GM18499 (cell line): Measurements from ENCODE around the gene WASHC2C.
"Not testable (repeated sequence)": the region's sequence is repeated elsewhere in the genome, so short reads cannot be mapped to it uniquely, and the experiment has no call there.

ENCODE experiments used
- ATAC-seq: cut with Tn5 transposase; IDR thresholded peaks from one replicate; pipeline ENCODE4 v1.9.1; 2021; ENCODE audit warnings: moderate number of reproducible peaks; ENCODE audit not compliant: insufficient read depth, unreplicated experiment

The WASHC2C gene

DNA sequence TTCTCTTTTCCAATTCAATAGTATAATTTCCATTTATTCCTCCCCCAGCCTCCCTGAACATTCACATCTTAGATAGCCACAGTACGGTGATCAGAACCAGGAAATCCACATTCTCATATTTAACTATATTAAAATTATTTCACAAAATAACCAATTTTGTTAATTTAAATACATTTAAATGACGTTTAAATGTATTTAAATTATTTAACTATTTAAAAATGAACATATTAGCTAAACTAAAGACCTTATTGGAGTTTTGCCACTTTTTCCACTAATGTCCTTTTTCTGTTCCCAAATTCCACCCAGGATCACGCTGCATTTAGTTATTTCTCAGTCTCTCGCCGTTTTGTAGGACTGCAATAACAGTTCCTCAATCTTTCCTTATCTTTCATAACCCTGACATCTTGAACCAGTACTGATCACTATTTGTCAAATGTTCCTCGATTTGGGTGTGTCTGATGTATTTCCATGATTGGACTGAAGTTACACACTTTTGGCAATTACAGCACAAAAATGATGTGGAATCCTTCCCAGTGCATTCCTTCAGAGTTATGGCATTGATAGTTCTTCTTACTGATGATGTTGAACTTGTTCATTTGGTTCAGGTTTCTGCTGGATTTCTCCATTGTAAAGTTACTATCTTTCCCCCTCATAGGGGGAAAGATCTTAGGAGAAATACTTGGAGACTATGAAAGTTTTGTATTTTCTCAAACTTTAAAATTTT lies 93.2 kb downstream of the WASHC2C start:
- not testable (repeated sequence) for ATAC-seq

DNA sequence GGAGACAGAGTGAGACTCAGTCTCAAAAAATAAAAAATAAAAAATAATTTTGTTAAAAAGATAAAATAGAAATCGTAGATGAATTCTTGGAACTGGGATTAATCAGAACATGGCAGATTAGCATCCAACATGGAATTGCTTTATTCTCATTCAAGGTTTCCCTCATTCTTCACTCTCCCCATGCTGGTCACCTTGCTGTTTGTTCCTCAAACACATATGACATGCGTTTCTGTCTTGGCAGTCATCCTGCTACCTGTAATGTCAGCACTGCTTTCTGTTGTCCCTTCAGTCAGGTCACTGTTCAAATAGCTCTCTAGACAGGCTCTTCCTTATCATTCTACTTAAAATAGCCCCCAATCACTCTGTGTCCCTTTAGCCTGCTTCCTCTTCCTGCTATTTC lies 95.9 kb downstream of the WASHC2C start:
- ATAC-seq: not testable (repeated sequence)
